Measurements from ENCODE around the gene KAZN. TPM values are rescaled to one million over a fixed set of nuclear protein-coding genes. Genes with fewer than 3 reads are reported as not detected.

The KAZN gene
- total and polyA plus RNA-seq, 4 donors, result 7.6 to 18.8 (median 11.2) TPM

- H3K27ac ChIP-seq (ENCODE audit: low read depth in 1 of 2, low read length in 1 of 2), result no peak overlapping the region
- no peaks in the 10 kb centered on the region for H3K9me3 ChIP-seq (ENCODE audit: control insufficient read depth in 4 of 4, insufficient read depth in 3 of 4, low read length in 3 of 4)
- 87% methylated on average over 7 of the region's 7 CpGs for WGBS, 2 donors
- no peak overlapping the region for H3K9ac ChIP-seq (ENCODE audit: insufficient read depth in 1 of 2, low read length in 2 of 2)
- no peaks in the 10 kb centered on the region for H3K36me3 ChIP-seq (ENCODE audit: control insufficient read depth in 4 of 4, insufficient read depth in 4 of 4, low read length in 4 of 4)
- DNase-seq (no peak), ATAC-seq (ENCODE audit: insufficient read depth, low FRiP score) (no peak)
- no peak overlapping the region for H3K4me3 ChIP-seq
- peaks cover 0 to 15% (median 0%) of the 10 kb centered on the region in 5 donors for H3K4me1 ChIP-seq (ENCODE audit: control insufficient read depth in 5 of 5, insufficient read depth in 5 of 5, low read length in 5 of 5)
- H3K27me3 ChIP-seq (ENCODE audit: control insufficient read depth in 3 of 3, insufficient read depth in 3 of 3, low read length in 2 of 3), result no peaks in the 10 kb centered on the region
- TF ChIP-seq CTCF (IDR thresholded peaks at IDR 0.05; ENCODE audit: control extremely low read depth, extremely low read depth), result no peak
These were observed 497.8 kb downstream of the KAZN start for GRCh38 chr1:15096293-15096692.

GRCh38 chr1:15098176-15099125 lies 500.0 kb downstream of the KAZN start:
- Histone ChIP-seq H3K9me3 (ENCODE audit: control insufficient read depth in 4 of 4, insufficient read depth in 3 of 4, low read length in 3 of 4) (no peaks in the 10 kb centered on the region), H3K36me3 (ENCODE audit: control insufficient read depth in 4 of 4, insufficient read depth in 4 of 4, low read length in 4 of 4) (no peaks in the 10 kb centered on the region), H3K4me1 (ENCODE audit: control insufficient read depth in 5 of 5, insufficient read depth in 5 of 5, low read length in 5 of 5) (peaks cover 0 to 9% (median 0%) of the 10 kb centered on the region in 5 donors), H3K4me3 (no peak overlapping the region), H3K9ac (ENCODE audit: insufficient read depth in 1 of 2, low read length in 2 of 2) (no peak overlapping the region), H3K27ac (ENCODE audit: low read depth in 1 of 2, low read length in 1 of 2) (no peak overlapping the region), H3K27me3 (ENCODE audit: control insufficient read depth in 3 of 3, insufficient read depth in 3 of 3, low read length in 2 of 3) (no peaks in the 10 kb centered on the region)
- 90 to 93% methylated on average over 15 of the region's 15 CpGs for WGBS, 2 donors
- TF ChIP-seq CTCF (IDR thresholded peaks at IDR 0.05; ENCODE audit: control extremely low read depth, extremely low read depth), result no peak
- ATAC-seq (ENCODE audit: insufficient read depth, low FRiP score) (no peak), DNase-seq (no peak)

GRCh38 chr1:15099441-15100120 lies 501.1 kb downstream of the KAZN start:
- DNase-seq (no peak), ATAC-seq (ENCODE audit: insufficient read depth, low FRiP score) (no peak)
- no peaks in the 10 kb centered on the region for H3K27me3 ChIP-seq (ENCODE audit: control insufficient read depth in 3 of 3, insufficient read depth in 3 of 3, low read length in 2 of 3)
- H3K27ac ChIP-seq (ENCODE audit: low read depth in 1 of 2, low read length in 1 of 2), result no peak overlapping the region
- H3K4me1 ChIP-seq (ENCODE audit: control insufficient read depth in 5 of 5, insufficient read depth in 5 of 5, low read length in 5 of 5), result no peaks in the 10 kb centered on the region
- peaks cover 0 to 4% (median 1%) of the 10 kb centered on the region in 4 donors for H3K36me3 ChIP-seq (ENCODE audit: control insufficient read depth in 4 of 4, insufficient read depth in 4 of 4, low read length in 4 of 4)
- H3K9ac ChIP-seq (ENCODE audit: insufficient read depth in 1 of 2, low read length in 2 of 2), result no peak overlapping the region
- WGBS, 2 donors, result 54% methylated on average over 15 of the region's 15 CpGs
- peaks cover 0 to 4% (median under 1%) of the 10 kb centered on the region in 4 donors for H3K9me3 ChIP-seq (ENCODE audit: control insufficient read depth in 4 of 4, insufficient read depth in 3 of 4, low read length in 3 of 4)
- no peak overlapping the region for H3K4me3 ChIP-seq
- no peak for TF ChIP-seq CTCF (IDR thresholded peaks at IDR 0.05; ENCODE audit: control extremely low read depth, extremely low read depth)

Data from lung (tissue), 12 donors.